Stomach (tissue), 4 donors: ENCODE results near the gene EPB41L3.

Experiments
- POLR2A ChIP-seq, 4 donors: fragments of 450-650 bp; IDR thresholded peaks; one replicate each; pipeline ENCODE4 v1.6.1; 2016; ENCODE audit warnings: antibody characterized with exemption in 4 of 4, control low read depth in 2 of 4, mild to moderate bottlenecking in 1 of 4, moderate library complexity in 1 of 4
- POLR2AphosphoS5 ChIP-seq, 3 donors: sonication (generic); formaldehyde crosslinking; IDR thresholded peaks; one replicate each; pipeline ENCODE4 v1.6.1; 2016; ENCODE audit warnings: antibody characterized with exemption in 3 of 3
- TF ChIP-seq, protein P1 (sequence below), 7 experiments: fragments of 450-650 bp in 4 of 7; fragments of 200-600 bp in 3 of 7; sonication (generic) in 3 of 7; IDR thresholded peaks; one replicate each; pipeline ENCODE4 v1.5.1; 2016 to 2019; ENCODE audit warnings: antibody characterized with exemption in 7 of 7, control low read depth in 2 of 7, mild to moderate bottlenecking in 1 of 7

DNA sequence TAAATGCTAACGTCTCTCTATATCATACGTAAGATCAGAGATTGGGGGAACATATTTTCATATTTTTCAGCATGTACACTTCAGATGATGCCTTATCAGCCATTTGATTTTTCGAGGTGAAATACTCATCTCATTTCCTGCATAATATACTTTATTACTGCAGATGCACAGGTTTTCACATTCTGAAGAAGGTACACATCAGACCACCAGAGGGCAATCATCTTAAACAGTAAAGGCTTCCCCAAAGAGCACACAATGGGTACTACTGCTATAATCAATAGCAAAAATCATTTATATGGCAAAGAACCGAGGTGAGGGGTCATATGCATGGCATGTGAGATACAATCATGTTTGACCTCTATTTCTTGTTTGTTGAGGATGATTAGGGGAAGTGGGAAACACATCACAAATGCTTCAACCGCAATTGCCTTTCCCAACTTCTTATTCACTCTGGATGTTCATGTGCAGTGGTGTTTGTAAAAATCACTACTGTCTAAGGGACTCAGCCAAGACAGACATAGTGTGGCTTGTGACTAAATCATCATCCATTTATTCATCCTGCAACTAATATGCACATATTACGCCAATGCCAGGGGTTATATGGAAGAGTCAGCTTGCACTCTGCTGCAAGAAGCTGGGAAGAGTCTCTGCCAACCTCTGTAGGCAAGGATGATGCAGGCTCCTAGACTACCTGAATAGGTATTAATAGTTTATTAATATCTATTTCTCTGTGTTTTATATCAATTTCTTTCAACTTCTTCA is 118.7 kb downstream of the EPB41L3 start:
- TF ChIP-seq POLR2A (IDR thresholded peaks at IDR 0.05) (no peak), POLR2AphosphoS5 (IDR thresholded peaks at IDR 0.05) (no peak)
- TF ChIP-seq, protein P1, sequence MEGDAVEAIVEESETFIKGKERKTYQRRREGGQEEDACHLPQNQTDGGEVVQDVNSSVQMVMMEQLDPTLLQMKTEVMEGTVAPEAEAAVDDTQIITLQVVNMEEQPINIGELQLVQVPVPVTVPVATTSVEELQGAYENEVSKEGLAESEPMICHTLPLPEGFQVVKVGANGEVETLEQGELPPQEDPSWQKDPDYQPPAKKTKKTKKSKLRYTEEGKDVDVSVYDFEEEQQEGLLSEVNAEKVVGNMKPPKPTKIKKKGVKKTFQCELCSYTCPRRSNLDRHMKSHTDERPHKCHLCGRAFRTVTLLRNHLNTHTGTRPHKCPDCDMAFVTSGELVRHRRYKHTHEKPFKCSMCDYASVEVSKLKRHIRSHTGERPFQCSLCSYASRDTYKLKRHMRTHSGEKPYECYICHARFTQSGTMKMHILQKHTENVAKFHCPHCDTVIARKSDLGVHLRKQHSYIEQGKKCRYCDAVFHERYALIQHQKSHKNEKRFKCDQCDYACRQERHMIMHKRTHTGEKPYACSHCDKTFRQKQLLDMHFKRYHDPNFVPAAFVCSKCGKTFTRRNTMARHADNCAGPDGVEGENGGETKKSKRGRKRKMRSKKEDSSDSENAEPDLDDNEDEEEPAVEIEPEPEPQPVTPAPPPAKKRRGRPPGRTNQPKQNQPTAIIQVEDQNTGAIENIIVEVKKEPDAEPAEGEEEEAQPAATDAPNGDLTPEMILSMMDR (IDR thresholded peaks at IDR 0.05), result peak in 2 of 7 experiments; percentile 10 to 21
